Measurements from ENCODE around the gene XIST.
"Not testable (repeated sequence)": the region's sequence is repeated elsewhere in the genome, so short reads cannot be mapped to it uniquely, and the experiment has no call there.

The XIST gene

DNA sequence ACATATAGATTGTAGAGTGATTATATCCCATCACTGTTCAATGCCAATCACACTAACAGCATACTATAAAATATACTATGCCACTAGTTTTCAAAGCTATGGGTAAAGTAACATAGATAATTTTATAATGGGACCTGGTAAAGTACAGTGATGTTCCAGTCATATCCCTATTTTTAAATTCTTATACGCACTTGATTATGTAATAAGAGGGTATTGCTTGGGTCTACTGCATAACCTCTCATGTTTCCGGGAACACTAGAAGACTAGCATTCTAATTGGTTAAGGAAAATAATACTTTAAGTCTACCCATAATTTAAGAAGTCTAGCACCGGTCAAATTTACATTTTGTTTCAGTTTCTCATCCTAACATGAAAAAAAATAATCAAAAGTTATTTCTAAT lies 14.4 kb downstream of the XIST start:
- DNase-seq, result no peak

GRCh38 chrX:73836956-73837477 lies 15.5 kb downstream of the XIST start:
- no peak for DNase-seq

- no peak for DNase-seq
These were observed 18.3 kb downstream of the XIST start for GRCh38 chrX:73834219-73834618.

- no peak for DNase-seq
These were observed 20.2 kb downstream of the XIST start for GRCh38 chrX:73832319-73832718.

DNA sequence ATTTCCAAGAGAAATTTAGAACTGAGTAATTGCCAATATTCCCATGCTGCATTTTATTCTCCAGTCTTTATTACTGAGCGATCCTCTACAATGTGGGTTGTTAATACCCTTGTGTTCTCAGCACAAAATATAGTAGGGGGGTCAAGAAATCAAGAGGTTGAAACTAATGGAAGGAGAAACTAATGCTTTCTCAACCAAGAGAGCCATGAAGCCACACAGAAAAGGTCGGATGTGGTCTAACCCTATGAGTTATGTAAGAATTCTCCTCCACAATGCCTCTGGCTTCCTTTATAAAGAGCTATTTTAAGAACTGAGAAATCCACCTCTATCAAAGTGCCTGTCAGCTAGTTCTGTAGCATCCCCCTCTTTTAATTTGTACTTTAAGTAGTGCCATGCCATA lies 21.0 kb downstream of the XIST start:
- DNase-seq, result no peak

DNA sequence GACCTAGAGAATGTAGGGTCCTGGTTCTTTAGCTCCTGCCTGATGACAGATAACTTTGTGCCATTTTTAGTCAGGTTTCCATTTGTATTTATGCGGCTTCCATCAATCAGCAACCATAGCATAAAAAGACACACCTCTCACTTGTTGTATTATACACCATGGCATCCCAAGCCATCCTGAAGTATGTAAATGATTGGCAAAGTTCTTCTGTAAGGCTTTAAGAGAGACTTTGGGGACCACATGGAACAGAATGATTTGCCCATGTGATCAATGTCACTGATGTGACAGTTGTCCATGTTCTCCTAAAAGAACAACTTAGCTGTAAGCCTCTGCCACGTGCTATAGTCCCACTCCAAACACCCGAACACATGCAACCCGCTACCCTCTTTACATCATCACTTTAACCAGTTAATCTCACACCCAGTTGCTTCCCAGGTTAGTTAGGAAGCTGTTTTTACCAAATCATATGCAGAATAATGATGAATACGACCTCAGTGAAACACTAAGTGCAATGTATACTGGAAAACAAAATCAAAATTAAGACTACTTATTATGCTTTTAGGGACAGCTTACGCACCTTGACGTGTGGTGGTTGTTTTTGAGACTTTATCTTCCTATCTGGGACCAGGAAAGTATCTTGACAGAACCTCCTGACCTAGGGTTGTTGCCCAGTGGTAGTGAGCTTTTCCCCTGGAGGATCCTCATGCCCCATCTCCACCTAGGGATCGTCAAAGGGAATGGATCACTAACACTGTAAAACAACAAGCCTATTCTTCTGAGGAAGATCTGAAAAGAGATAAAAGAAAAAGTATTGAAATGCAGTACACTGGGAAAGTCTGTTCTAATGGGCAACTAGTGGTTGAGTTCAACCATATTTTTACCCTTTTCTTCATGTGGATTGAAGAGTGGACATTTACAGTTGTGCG lies 21.8 kb downstream of the XIST start:
- no peak for DNase-seq

GRCh38 chrX:73829890-73830466 lies 22.5 kb downstream of the XIST start:
- DNase-seq, result no peak

DNA sequence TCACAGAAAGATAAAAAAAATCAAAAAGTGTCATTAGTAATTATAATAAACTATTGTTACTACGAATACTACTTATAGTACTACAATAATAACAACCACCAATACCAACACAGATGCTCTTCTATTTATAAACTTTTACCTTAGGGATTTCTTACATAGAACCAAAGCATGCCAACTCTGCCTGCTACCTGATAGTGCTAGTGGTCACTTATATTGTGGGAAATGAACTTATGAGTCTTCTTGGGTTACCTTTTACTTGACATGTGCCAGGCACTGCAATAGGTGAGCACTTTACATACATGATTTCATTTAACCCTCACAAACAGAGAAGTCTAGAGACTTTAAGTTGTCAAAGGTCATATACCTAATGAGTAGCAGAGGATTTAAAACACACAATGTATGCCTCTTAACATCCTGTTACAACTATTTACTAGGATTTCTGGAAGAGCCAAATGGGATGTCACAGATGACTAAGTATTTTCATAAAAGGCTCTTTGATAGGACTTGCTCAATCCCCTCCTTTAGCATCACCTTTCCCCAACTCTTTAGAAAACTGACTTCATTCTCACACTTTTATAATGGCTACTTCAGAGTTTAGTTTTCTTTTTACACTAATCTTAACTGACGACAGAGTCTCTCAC lies 24.3 kb downstream of the XIST start:
- no peak for DNase-seq

GRCh38 chrX:73827406-73827805 lies 25.1 kb downstream of the XIST start:
- DNase-seq, result no peak

DNA sequence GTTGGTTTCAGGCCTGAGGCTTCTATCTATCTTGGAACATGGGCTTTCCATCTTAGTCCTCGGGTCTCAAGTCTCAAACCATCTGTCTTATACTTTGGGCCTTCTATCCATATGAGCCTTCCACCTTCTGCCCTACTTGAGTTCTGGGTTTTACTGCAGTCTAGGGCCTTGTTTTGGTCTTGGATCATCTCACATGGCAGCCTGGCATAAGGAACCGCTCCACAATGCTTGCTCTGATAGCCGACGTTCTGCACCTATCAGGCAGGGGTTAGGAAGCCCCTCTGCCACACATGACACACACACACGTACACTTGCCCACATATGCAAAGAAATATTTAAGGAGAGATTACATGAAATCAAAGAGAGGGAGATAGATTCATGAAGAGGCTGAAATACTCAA lies 25.5 kb downstream of the XIST start:
- no peak for DNase-seq

GRCh38 chrX:73825569-73825968 lies 26.9 kb downstream of the XIST start:
- no peak for DNase-seq

DNA sequence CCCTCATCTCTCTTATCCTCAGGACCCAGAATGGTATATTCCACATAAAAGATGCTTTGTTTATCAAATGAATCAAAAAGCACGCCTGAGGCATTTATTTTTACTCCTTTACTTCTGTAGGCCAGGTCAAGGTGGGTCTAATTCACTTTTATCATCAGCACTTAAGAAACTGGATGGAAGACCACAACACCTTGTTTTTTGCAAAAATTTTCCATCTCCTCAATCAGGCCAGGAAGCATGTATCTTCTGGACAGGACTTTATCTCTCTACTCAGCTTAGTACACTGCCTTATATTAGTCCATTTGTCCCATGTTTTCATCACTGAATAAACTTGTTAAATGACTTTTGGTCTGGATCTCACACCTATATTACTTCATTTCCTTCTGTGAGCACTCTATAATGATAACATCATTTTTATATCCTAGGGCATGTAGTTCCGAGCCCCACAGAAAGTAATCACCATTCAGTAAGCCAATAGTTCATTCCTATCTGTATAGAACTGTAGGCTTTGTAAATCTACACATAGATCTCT lies 29.0 kb downstream of the XIST start:
- no peak for DNase-seq

DNA sequence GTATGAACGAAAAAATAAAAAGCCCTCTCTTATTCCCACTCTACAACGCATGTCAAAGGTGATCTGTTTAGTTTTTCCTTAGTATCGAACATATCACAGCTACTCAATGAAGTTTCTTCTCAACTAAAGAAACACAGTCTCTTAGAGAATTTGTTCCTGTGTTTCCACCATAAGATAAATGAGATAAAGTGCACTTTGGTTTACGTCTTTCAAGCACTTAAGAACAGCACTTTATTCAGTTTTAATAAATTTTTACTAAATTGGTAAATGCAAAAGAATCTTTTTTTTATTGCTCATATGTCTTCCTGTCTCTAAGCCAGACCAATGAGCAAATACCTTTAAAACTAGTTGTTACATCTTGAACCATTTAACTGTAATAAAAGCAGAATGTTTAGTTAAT lies 29.7 kb downstream of the XIST start:
- DNase-seq, result no peak

- DNase-seq, result no peak
These were observed 30.5 kb downstream of the XIST start for GRCh38 chrX:73821921-73822559.

DNA sequence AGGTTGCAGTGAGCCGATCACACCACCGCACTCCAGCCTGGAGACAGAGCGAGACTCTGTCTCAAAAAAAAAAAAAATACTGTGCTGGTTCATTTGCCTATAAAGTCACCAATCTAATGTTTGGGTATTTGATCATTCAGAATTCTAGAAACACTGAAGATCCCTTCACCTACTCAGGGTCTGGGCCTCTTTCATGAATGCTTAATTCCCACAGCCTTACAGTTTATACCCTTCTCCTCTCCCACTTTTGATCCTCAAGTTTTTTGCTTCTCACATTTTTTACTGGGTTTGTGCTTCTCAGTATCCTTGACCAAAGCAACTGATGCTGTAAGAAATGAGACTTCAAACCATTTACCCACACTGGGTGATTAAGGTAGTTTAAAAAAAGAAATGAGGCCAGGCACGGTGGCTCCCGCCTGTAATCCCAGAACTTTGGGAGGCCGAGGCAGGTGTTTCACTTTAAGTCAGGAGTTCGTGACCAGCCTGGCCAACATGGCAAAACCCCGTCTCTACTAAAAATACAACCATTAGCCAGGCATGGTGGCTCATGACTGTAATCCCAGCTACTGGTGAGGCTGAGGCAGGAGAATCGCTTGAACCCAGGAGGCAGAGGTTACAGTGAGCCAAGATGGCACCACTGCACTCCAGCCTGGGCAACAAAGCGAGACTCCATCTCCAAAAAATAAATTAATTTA lies 32.5 kb downstream of the XIST start:
- not testable (repeated sequence) for DNase-seq

- DNase-seq, result no peak
These were observed 34.1 kb downstream of the XIST start for GRCh38 chrX:73818200-73819116.

- no peak for DNase-seq
These were observed 34.9 kb downstream of the XIST start for GRCh38 chrX:73817393-73818199.

GRCh38 chrX:73812256-73812655 lies 40.3 kb downstream of the XIST start:
- DNase-seq, result no peak

GRCh38 chrX:73804109-73804508 lies 48.4 kb downstream of the XIST start:
- DNase-seq, result not testable (repeated sequence)

DNA sequence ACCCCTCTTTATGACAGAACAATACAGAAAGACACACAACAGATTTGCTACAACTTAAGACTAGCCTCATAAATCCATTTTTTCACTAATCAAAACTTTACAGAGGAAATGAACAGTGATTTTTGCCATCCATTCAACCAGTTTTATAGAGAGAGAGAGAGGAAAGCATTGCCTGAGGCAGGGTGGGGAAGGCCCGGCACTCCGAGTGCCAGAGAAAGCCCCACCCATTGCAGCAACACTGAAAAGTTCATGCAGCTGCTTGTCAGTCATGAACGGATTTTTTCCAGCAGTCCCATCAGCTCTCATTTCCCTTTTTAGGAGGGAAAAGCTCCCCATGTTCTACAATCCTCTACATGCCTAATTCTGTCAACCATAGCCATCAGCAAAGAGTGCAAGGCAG lies 52.6 kb downstream of the XIST start:
- no peak for DNase-seq

Measured in 8988T (cell line).